ENCODE measurements around the gene TGFBRAP1. TPM values are rescaled to one million over a fixed set of nuclear protein-coding genes. Genes with fewer than 3 reads are reported as not detected.
"Not testable (repeated sequence)": the region's sequence is repeated elsewhere in the genome, so short reads cannot be mapped to it uniquely, and the experiment has no call there.

The TGFBRAP1 gene
- total RNA-seq, 1 donor from 2014 or later = 10.3 TPM

GRCh38 chr2:105254531-105255210 lies 74.9 kb downstream of the TGFBRAP1 start:
- DNase-seq (ENCODE audit: missing footprints) = no peak
- no peak for ATAC-seq
- intact Hi-C loops (cut with DNase I) = no loop called here

DNA sequence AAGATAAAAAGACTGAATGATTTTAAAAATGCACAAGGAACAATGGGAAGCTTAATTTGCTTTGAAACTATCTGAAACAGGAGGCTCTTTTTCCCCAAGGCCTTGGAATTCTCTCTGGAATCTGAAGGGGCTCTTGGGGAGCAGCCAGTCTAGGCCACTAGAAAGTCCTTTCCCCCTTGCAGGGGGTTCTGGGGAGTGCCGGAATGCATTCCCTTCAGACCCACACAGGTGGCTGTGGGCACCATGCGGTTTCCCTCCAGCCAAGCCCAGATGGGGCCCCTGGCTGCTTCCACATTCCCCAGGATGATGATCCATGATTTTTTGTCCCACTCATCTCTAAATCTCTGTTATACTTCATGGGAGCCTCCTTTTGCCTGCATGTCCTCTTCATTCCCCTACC lies 77.3 kb downstream of the TGFBRAP1 start:
- DNase-seq (ENCODE audit: missing footprints) (no peak), ATAC-seq (no peak)
- intact Hi-C loops (cut with DNase I) = no loop called here

GRCh38 chr2:105251016-105251648 lies 78.4 kb downstream of the TGFBRAP1 start:
- ATAC-seq; DNase-seq (ENCODE audit: missing footprints); intact Hi-C loops (cut with DNase I): not testable (repeated sequence)

DNA sequence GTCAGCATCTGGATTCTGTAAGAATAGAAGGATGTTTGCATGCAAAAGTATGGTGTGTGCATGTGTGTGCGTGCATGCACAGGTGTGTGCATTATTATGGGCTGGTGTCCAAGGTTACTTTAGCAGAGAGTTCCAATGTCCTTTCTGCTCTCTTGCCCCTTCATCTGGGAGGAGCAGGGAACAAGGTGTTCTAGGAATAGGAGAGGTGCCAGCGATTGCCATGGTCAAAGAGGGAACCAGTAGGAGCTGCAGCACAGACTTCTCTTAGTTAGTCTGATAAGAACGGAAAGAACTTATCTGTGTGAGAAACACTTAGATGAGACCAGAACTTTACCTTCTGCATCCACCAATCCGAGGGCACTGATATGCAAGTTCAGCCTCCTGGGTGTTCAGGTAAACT lies 79.6 kb downstream of the TGFBRAP1 start:
- ATAC-seq (no peak), DNase-seq (ENCODE audit: missing footprints) (no peak)
- intact Hi-C loops (cut with DNase I) = no loop called here

DNA sequence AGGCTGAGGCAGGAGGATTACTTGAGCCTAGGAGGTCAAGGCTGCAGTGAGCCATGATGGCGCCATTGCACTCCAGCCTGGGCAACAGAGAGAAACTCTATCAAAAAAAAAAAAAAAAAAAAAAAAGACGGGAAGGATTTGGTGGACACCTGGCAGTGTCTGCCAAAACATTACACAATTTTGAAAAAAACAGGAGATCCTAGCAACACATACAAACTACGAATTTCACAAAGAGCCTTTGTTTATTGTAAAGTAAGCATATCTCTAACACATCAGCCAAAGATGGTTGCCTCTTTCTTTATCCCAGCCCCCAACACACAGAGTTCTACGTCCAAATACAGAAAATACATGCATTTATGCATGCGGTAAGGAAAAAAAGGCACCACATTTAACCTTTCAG lies 80.4 kb downstream of the TGFBRAP1 start:
- DNase-seq (ENCODE audit: missing footprints) = no peak
- no peak for ATAC-seq
- intact Hi-C loops (cut with DNase I) = no loop called here

GRCh38 chr2:105248316-105249070 lies 81.0 kb downstream of the TGFBRAP1 start:
- intact Hi-C loops (cut with DNase I) = no loop called here
- no peak for DNase-seq (ENCODE audit: missing footprints)
- ATAC-seq = no peak

- intact Hi-C loops (cut with DNase I) = no loop called here
- no peak for ATAC-seq
- DNase-seq (ENCODE audit: missing footprints) = no peak
Measured at GRCh38 chr2:105244451-105244850, 85.1 kb downstream of the TGFBRAP1 start.

DNA sequence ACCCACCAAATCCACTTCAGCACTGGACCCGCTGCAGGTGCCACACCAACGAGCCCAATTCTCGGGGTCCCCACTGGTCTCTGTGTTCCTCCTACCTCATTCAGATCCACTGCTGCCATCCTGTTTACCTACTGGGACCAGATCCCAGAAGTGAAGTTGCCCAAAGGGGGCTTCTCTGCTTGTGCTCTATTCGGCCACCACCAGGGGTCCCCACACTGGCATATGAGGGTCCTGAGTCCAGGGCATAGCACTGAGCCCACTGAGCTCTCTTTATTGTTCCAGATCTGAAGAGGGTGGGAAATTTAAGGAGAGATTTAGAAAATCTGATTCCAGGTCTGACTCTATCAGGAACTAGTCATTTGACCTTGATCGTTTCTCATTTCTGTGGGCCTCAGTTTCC lies 85.6 kb downstream of the TGFBRAP1 start:
- intact Hi-C loops (cut with DNase I) = no loop called here
- ATAC-seq = no peak
- DNase-seq (ENCODE audit: missing footprints) = no peak

GRCh38 chr2:105242286-105242993 lies 87.1 kb downstream of the TGFBRAP1 start:
- DNase-seq (ENCODE audit: missing footprints) (no peak), ATAC-seq (no peak)
- intact Hi-C loops (cut with DNase I) = no loop called here

DNA sequence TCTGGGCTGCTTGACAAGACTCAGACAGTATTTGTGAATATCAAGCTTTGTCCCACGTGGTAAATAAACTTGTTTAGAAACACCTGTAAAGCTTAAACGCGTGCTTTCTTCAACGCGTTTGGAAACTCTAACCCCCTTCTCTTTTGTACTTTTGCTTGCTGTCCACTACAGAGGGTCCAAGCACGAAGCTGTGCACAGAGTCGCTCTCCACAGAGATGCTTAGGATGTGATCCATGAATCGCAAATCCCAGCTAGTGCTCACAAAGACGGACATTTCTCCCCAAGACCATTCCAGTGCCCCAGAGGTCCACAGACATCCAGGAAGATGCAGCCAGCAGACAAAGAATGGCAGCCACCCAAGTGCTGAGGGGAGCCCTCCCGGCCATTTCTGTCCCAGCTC lies 88.1 kb downstream of the TGFBRAP1 start, which contains the start of gene GPR45:
Gene GPR45 (plus strand): TSS at position 301 of the 400 bp plus-strand sequence. CDS start 116 bp downstream, outside the sequence.
- no peak for ATAC-seq
- intact Hi-C loops (cut with DNase I) = no loop called here
- DNase-seq (ENCODE audit: missing footprints) = no peak

DNA sequence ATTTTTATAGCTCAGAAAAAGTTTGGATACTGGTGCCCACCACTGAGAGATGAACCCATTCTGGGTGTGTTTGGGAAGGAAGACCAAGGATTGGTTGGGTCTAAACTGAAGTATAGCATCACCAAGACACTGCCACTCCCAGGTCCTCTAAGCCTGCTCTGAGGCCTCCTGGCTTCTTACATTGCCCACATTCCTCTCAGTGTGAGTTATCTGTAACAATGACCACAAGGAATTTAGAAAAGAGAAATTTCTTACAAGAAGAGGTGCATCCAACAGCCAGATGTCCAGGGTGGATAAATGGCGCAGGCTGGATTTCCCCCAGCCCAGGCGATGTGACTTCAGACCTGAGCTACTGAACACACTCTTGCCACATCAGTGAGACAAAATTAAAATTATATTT lies 89.6 kb downstream of the TGFBRAP1 start:
- no peak for DNase-seq (ENCODE audit: missing footprints)
- no peak for ATAC-seq
- intact Hi-C loops (cut with DNase I) = no loop called here

- ATAC-seq (no peak), DNase-seq (ENCODE audit: missing footprints) (no peak)
- intact Hi-C loops (cut with DNase I) = loop anchor here (1.0 kb wide), 1 partner anchor 124 kb away; no protein-coding TSS in a partner anchor
Measured at GRCh38 chr2:105238664-105239240, 90.8 kb downstream of the TGFBRAP1 start.

- intact Hi-C loops (cut with DNase I) = no loop called here
- no peak for DNase-seq (ENCODE audit: missing footprints)
- ATAC-seq = no peak
Measured at GRCh38 chr2:105237045-105237765, 92.3 kb downstream of the TGFBRAP1 start.

DNA sequence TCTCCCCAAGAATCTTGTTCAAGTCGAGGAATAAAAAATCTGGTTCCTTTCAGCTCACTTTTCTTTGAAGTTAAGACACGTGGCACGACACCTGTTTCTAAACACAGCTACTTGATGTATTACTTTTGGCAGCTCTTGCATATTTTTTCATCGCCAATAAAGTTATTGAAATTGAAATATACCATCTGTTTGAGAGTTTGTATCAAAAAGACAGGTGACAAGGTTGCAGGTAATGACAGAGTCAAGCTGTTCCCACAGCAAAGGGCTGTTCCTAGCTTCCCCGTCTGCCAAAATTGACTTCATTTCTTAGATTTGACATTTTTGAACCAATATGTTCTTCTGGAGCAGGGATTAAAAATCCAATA lies 93.5 kb downstream of the TGFBRAP1 start:
- DNase-seq (ENCODE audit: missing footprints) = no peak
- no peak for ATAC-seq
- intact Hi-C loops (cut with DNase I) = no loop called here

- intact Hi-C loops (cut with DNase I) = no loop called here
- ATAC-seq (peak; percentile 63), DNase-seq (ENCODE audit: missing footprints) (peak; percentile 87)
Measured at GRCh38 chr2:105235388-105236059, 94.0 kb downstream of the TGFBRAP1 start.

DNA sequence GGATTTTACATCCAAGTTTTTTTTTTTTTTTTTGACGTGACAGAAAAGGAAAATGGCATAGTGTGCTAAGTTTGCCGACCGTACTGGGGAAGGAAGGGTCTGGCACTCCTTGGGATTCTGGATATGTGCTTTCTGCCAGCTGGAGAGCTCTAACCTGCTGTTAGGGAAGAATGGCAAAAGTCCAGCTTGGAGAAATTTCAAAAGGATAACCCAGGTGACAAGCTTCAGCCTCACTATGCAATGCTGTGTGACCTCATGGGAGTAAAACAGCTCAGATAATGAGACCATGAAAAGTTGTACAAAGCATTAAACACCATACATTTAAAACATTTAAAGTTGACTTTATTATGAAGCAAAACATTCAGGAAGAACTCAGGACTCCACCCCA lies 98.3 kb downstream of the TGFBRAP1 start:
- intact Hi-C loops (cut with DNase I) = no loop called here
- DNase-seq (ENCODE audit: missing footprints) = no peak
- no peak for ATAC-seq

GRCh38 chr2:105224444-105224843 lies 105.1 kb downstream of the TGFBRAP1 start:
- ATAC-seq (no peak), DNase-seq (ENCODE audit: missing footprints) (no peak)
- intact Hi-C loops (cut with DNase I) = no loop called here

DNA sequence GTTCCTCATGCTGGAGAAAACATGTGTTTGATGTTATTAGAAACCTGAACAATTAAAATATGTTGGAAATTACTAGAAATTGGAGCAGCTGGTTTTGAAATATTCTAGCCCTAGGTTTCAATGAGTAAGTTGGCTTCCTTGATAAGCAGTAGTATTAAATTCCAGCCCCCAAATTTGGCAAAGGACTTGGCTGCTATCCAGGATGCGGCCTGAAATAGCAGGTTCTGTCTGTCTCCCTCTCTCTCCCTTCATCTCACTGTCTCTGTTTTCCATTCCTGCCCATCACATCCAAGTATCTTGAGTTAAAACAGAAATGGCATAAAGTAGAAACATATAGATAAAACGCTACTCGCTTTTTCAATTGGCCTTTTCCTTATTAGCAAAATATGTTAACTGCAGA lies 108.9 kb downstream of the TGFBRAP1 start:
- no peak for ATAC-seq
- no peak for DNase-seq (ENCODE audit: missing footprints)
- intact Hi-C loops (cut with DNase I) = no loop called here
